ENCODE results near the gene EGFR. TPM values are rescaled to one million over a fixed set of nuclear protein-coding genes. Genes with fewer than 3 reads are reported as not detected.

The EGFR gene
- total and polyA plus RNA-seq, 2 experiments from 2014 or later, result 0.51 to 0.57 TPM

GRCh38 chr7:55069271-55069792 is 50.5 kb downstream of the EGFR start:
- H3K27ac ChIP-seq, result no peak overlapping the region
- TF ChIP-seq CTCF (IDR thresholded peaks at IDR 0.05; ENCODE audit: low read depth, low read length), result no peak

GRCh38 chr7:55070271-55070743 is 51.5 kb downstream of the EGFR start:
- H3K36me3 ChIP-seq, result no peaks in the 10 kb centered on the region
- TF ChIP-seq CTCF (IDR thresholded peaks at IDR 0.05; ENCODE audit: low read depth, low read length), result no peak
- no peaks in the 10 kb centered on the region for H3K27me3 ChIP-seq
- no peak overlapping the region for H3K4me3 ChIP-seq
- H3K27ac ChIP-seq, result no peak overlapping the region
- peaks cover 7% of the 10 kb centered on the region for H3K4me1 ChIP-seq (ENCODE audit: low read depth)
- no peak for DNase-seq (ENCODE audit: low read depth in 1 of 2, low spot score in 1 of 2)
- no peaks in the 10 kb centered on the region for H3K9me3 ChIP-seq (ENCODE audit: low read depth)

More at GRCh38 chr7:55069271-55069792, 50.5 kb downstream of the EGFR start:
- Histone ChIP-seq H3K36me3 (no peaks in the 10 kb centered on the region), H3K9me3 (ENCODE audit: low read depth) (no peaks in the 10 kb centered on the region), H3K4me3 (no peak overlapping the region), H3K27me3 (no peaks in the 10 kb centered on the region), H3K4me1 (ENCODE audit: low read depth) (peaks cover 7% of the 10 kb centered on the region)
- no peak for DNase-seq (ENCODE audit: low read depth in 1 of 2, low spot score in 1 of 2)

- no peak overlapping the region for H3K27ac ChIP-seq
- no peak for DNase-seq (ENCODE audit: low read depth in 1 of 2, low spot score in 1 of 2)
These were observed 52.0 kb downstream of the EGFR start for GRCh38 chr7:55070854-55071253.

GRCh38 chr7:55071411-55072175 is 52.8 kb downstream of the EGFR start:
- Histone ChIP-seq H3K4me1 (ENCODE audit: low read depth) (no peaks in the 10 kb centered on the region), H3K27ac (no peak overlapping the region), H3K4me3 (no peak overlapping the region), H3K36me3 (no peaks in the 10 kb centered on the region), H3K9me3 (ENCODE audit: low read depth) (no peaks in the 10 kb centered on the region), H3K27me3 (no peaks in the 10 kb centered on the region)
- no peak for TF ChIP-seq CTCF (IDR thresholded peaks at IDR 0.05; ENCODE audit: low read depth, low read length)
- DNase-seq (ENCODE audit: low read depth in 1 of 2, low spot score in 1 of 2), result peak in 1 of 2 donors; percentile 71

More at GRCh38 chr7:55070854-55071253, 52.0 kb downstream of the EGFR start:
- no peaks in the 10 kb centered on the region for H3K36me3 ChIP-seq
- H3K9me3 ChIP-seq (ENCODE audit: low read depth), result no peaks in the 10 kb centered on the region
- peaks cover 3% of the 10 kb centered on the region for H3K4me1 ChIP-seq (ENCODE audit: low read depth)
- TF ChIP-seq CTCF (IDR thresholded peaks at IDR 0.05; ENCODE audit: low read depth, low read length), result no peak
- H3K4me3 ChIP-seq, result no peak overlapping the region
- H3K27me3 ChIP-seq, result no peaks in the 10 kb centered on the region

GRCh38 chr7:55072251-55072650 is 53.4 kb downstream of the EGFR start:
- no peak overlapping the region for H3K4me3 ChIP-seq

More at GRCh38 chr7:55072251-55072650, 53.4 kb downstream of the EGFR start:
- no peaks in the 10 kb centered on the region for H3K36me3 ChIP-seq
- DNase-seq (ENCODE audit: low read depth in 1 of 2, low spot score in 1 of 2), result no peak
- no peak for TF ChIP-seq CTCF (IDR thresholded peaks at IDR 0.05; ENCODE audit: low read depth, low read length)
- no peaks in the 10 kb centered on the region for H3K27me3 ChIP-seq
- no peak overlapping the region for H3K27ac ChIP-seq
- no peaks in the 10 kb centered on the region for H3K4me1 ChIP-seq (ENCODE audit: low read depth)
- no peaks in the 10 kb centered on the region for H3K9me3 ChIP-seq (ENCODE audit: low read depth)

Measured in cardiac muscle cell (in vitro differentiated cells and primary cell).